Measurements from ENCODE around the gene DKK3.
A peak's percentile ranks its signal among the peaks of the same experiment; 100 is the strongest.

DKK3 gene

GRCh38 chr11:11966826-11967668 lies 41.4 kb downstream of the DKK3 start:
- DNase-seq (ENCODE audit: low spot score): no peak

GRCh38 chr11:11966354-11966741 lies 42.1 kb downstream of the DKK3 start:
- peak; percentile 63 for DNase-seq (ENCODE audit: low spot score)

- no peak for DNase-seq (ENCODE audit: low spot score)
These were observed 42.6 kb downstream of the DKK3 start for GRCh38 chr11:11965656-11966353.

- DNase-seq (ENCODE audit: low spot score): no peak
These were observed 43.2 kb downstream of the DKK3 start for GRCh38 chr11:11965192-11965591.

- no peak for DNase-seq (ENCODE audit: low spot score)
These were observed 43.7 kb downstream of the DKK3 start for GRCh38 chr11:11964774-11965150.

- peak; percentile 74 for DNase-seq (ENCODE audit: low spot score)
These were observed 44.3 kb downstream of the DKK3 start for GRCh38 chr11:11963842-11964773.

GRCh38 chr11:11963067-11963466 lies 45.4 kb downstream of the DKK3 start:
- no peak for DNase-seq (ENCODE audit: low spot score)

GRCh38 chr11:11961399-11962028 lies 46.9 kb downstream of the DKK3 start:
- no peak for DNase-seq (ENCODE audit: low spot score)

GRCh38 chr11:11960687-11961086 lies 47.7 kb downstream of the DKK3 start:
- DNase-seq (ENCODE audit: low spot score): no peak

- DNase-seq (ENCODE audit: low spot score): no peak
These were observed 48.8 kb downstream of the DKK3 start for GRCh38 chr11:11959601-11960000.

- DNase-seq (ENCODE audit: low spot score): no peak
These were observed 49.8 kb downstream of the DKK3 start for GRCh38 chr11:11958403-11959231.

GRCh38 chr11:11956006-11956405 lies 52.4 kb downstream of the DKK3 start:
- DNase-seq (ENCODE audit: low spot score): no peak

- no peak for DNase-seq (ENCODE audit: low spot score)
These were observed 56.4 kb downstream of the DKK3 start for GRCh38 chr11:11952036-11952435.

GRCh38 chr11:11949482-11949881 lies 58.9 kb downstream of the DKK3 start:
- DNase-seq (ENCODE audit: low spot score): no peak

GRCh38 chr11:11948242-11948947 lies 60.0 kb downstream of the DKK3 start:
- DNase-seq (ENCODE audit: low spot score): no peak

GRCh38 chr11:11947825-11948224 lies 60.6 kb downstream of the DKK3 start:
- no peak for DNase-seq (ENCODE audit: low spot score)

- DNase-seq (ENCODE audit: low spot score): no peak
These were observed 61.5 kb downstream of the DKK3 start for GRCh38 chr11:11946878-11947277.

- no peak for DNase-seq (ENCODE audit: low spot score)
These were observed 62.2 kb downstream of the DKK3 start for GRCh38 chr11:11946180-11946579.

GRCh38 chr11:11944444-11944843 lies 64.0 kb downstream of the DKK3 start:
- DNase-seq (ENCODE audit: low spot score): no peak

- DNase-seq (ENCODE audit: low spot score): no peak
These were observed 65.8 kb downstream of the DKK3 start for GRCh38 chr11:11942668-11943067.
